HEK293 (cell line): ENCODE results near the gene CEPT1.

Experiments
- CTCF ChIA-PET: fragments of 350-600 bp; formaldehyde crosslinking; extraction: SDS; loops from one replicate; lab custom pipeline; 2021; ENCODE audit warnings: antibody characterized with exemption; lab: Yijun Ruan, JAX
- POLR2A ChIA-PET: fragments of 300-600 bp; formaldehyde crosslinking; extraction: SDS; loops from one replicate; lab custom pipeline; 2020; ENCODE audit warnings: antibody characterized with exemption, inconsistent platforms; lab: Yijun Ruan, JAX
- H3K27ac ChIP-seq: fragments of 200-500 bp; sonication (Bioruptor generic); 2 replicates; pipeline ENCODE4 v1.5.1; 2014; ENCODE audit warnings: low read depth, low read length, control low read depth, inconsistent platforms; ENCODE audit errors: extremely low read depth
- H3K36me3 ChIP-seq, 2 experiments: fragments of 200-500 bp in 1 of 2; sonication (Bioruptor generic) in 1 of 2; 1 replicate in 1 of 2; 2 replicates in 1 of 2; pipeline ENCODE4 v1.5.1; 2014 to 2017; ENCODE audit warnings: inconsistent platforms in 2 of 2, low read length in 2 of 2; ENCODE audit not compliant: control insufficient read depth in 2 of 2, insufficient read depth in 1 of 2
- H3K4me1 ChIP-seq: fragments of 200-500 bp; sonication (Bioruptor generic); 2 replicates; pipeline ENCODE4 v1.5.1; 2014; ENCODE audit warnings: mild to moderate bottlenecking, low read length, inconsistent platforms; ENCODE audit not compliant: control insufficient read depth, insufficient read depth
- H3K4me3 ChIP-seq: 2 replicates; pipeline ENCODE4 v1.5.1; 2011; ENCODE audit warnings: low read depth, mild to moderate bottlenecking, control low read depth, low read length, moderate library complexity
- H3K9me3 ChIP-seq: fragments of 200-500 bp; sonication (Bioruptor generic); 2 replicates; pipeline ENCODE4 v1.5.1; 2014; ENCODE audit warnings: low read depth, low read length, inconsistent platforms; ENCODE audit not compliant: control insufficient read depth, insufficient read depth
- ELK4 ChIP-seq: IDR thresholded peaks from 2 replicates; pipeline ENCODE4 v1.6.1; 2011; ENCODE audit warnings: mild to moderate bottlenecking, low read depth, low read length, borderline replicate concordance
- SCRT1 ChIP-seq: fragments of 450-650 bp; formaldehyde crosslinking; IDR thresholded peaks from 2 replicates; pipeline ENCODE4 v1.5.1; 2016; ENCODE audit warnings: missing biosample characterization, missing genetic modification characterization, borderline replicate concordance
- SCRT2 ChIP-seq: fragments of 450-650 bp; formaldehyde crosslinking; IDR thresholded peaks from 2 replicates; pipeline ENCODE4 v1.5.1; 2016; ENCODE audit warnings: missing biosample characterization, missing genetic modification characterization
- SP3 ChIP-seq: fragments of 450-650 bp; formaldehyde crosslinking; IDR thresholded peaks from 2 replicates; pipeline ENCODE4 v1.5.1; 2016; ENCODE audit warnings: missing biosample characterization, missing genetic modification characterization
- TSHZ1 ChIP-seq: fragments of 450-650 bp; formaldehyde crosslinking; IDR thresholded peaks from 2 replicates; pipeline ENCODE4 v1.5.1; 2016; ENCODE audit warnings: missing biosample characterization, missing genetic modification characterization, borderline replicate concordance
- ZBTB20 ChIP-seq: fragments of 450-650 bp; formaldehyde crosslinking; IDR thresholded peaks from 2 replicates; pipeline ENCODE4 v1.5.1; 2016; ENCODE audit warnings: missing biosample characterization, missing genetic modification characterization
- ZBTB48 ChIP-seq: fragments of 450-650 bp; formaldehyde crosslinking; IDR thresholded peaks from 2 replicates; pipeline ENCODE4 v1.5.1; 2016; ENCODE audit warnings: missing biosample characterization, missing genetic modification characterization
- ZFP3 ChIP-seq: fragments of 450-650 bp; formaldehyde crosslinking; IDR thresholded peaks from 2 replicates; pipeline ENCODE4 v1.5.1; 2016; ENCODE audit warnings: low read depth, missing biosample characterization, missing genetic modification characterization
- ZFP69B ChIP-seq: fragments of 450-650 bp; formaldehyde crosslinking; IDR thresholded peaks from 2 replicates; pipeline ENCODE4 v1.5.1; 2016; ENCODE audit warnings: missing biosample characterization, missing genetic modification characterization
- ZNF133 ChIP-seq: fragments of 450-650 bp; formaldehyde crosslinking; IDR thresholded peaks from 2 replicates; pipeline ENCODE4 v1.5.1; 2016; ENCODE audit warnings: missing biosample characterization, missing genetic modification characterization
- ZNF140 ChIP-seq: fragments of 450-650 bp; formaldehyde crosslinking; IDR thresholded peaks from 2 replicates; pipeline ENCODE4 v1.5.1; 2016; ENCODE audit warnings: missing biosample characterization, missing genetic modification characterization
- ZNF202 ChIP-seq: fragments of 450-650 bp; formaldehyde crosslinking; IDR thresholded peaks from 2 replicates; pipeline ENCODE4 v1.5.1; 2016; ENCODE audit warnings: missing biosample characterization, missing genetic modification characterization, borderline replicate concordance
- ZNF266 ChIP-seq: fragments of 450-650 bp; formaldehyde crosslinking; IDR thresholded peaks from 2 replicates; pipeline ENCODE4 v1.5.1; 2016; ENCODE audit warnings: missing biosample characterization, missing genetic modification characterization, low read depth
- ZNF544 ChIP-seq: fragments of 450-650 bp; formaldehyde crosslinking; IDR thresholded peaks from 2 replicates; pipeline ENCODE4 v1.5.0; 2017; ENCODE audit warnings: missing biosample characterization, missing genetic modification characterization
- ZNF600 ChIP-seq: fragments of 450-650 bp; formaldehyde crosslinking; IDR thresholded peaks from 2 replicates; pipeline ENCODE4 v1.5.1; 2016; ENCODE audit warnings: missing biosample characterization, missing genetic modification characterization
- ZNF629 ChIP-seq: fragments of 450-650 bp; formaldehyde crosslinking; IDR thresholded peaks from 2 replicates; pipeline ENCODE4 v1.5.1; 2017; ENCODE audit warnings: missing biosample characterization, missing genetic modification characterization
- ZNF664 ChIP-seq: fragments of 450-650 bp; formaldehyde crosslinking; IDR thresholded peaks from 2 replicates; pipeline ENCODE4 v1.5.1; 2016; ENCODE audit warnings: missing biosample characterization, missing genetic modification characterization
- ZNF785 ChIP-seq: fragments of 450-650 bp; formaldehyde crosslinking; IDR thresholded peaks from 2 replicates; pipeline ENCODE4 v1.5.1; 2016; ENCODE audit warnings: missing biosample characterization, missing genetic modification characterization
- TF ChIP-seq, protein P1 (sequence below): fragments of 450-650 bp; formaldehyde crosslinking; IDR thresholded peaks from 2 replicates; pipeline ENCODE4 v1.5.1; 2016; ENCODE audit warnings: missing biosample characterization, missing genetic modification characterization
- TF ChIP-seq, protein P2 (sequence below): fragments of 450-650 bp; formaldehyde crosslinking; IDR thresholded peaks from 2 replicates; pipeline ENCODE4 v1.5.1; 2017; ENCODE audit warnings: missing biosample characterization, mild to moderate bottlenecking, missing genetic modification characterization, moderate library complexity
- TF ChIP-seq, protein P3 (sequence below): fragments of 450-650 bp; formaldehyde crosslinking; IDR thresholded peaks from 2 replicates; pipeline ENCODE4 v1.5.1; 2017; ENCODE audit warnings: missing biosample characterization, missing genetic modification characterization
- TF ChIP-seq, protein P4 (sequence below): fragments of 450-650 bp; formaldehyde crosslinking; IDR thresholded peaks from 2 replicates; pipeline ENCODE4 v1.5.1; 2016; ENCODE audit warnings: missing biosample characterization, missing genetic modification characterization

CEPT1 gene

GRCh38 chr1:111162488-111162880, 22.5 kb downstream of the CEPT1 start:
- no peak for TF ChIP-seq ZNF544 (tag by site-specific recombination)
- TF ChIP-seq SCRT1 (tag by site-specific recombination), result no peak
- TF ChIP-seq, protein P1, sequence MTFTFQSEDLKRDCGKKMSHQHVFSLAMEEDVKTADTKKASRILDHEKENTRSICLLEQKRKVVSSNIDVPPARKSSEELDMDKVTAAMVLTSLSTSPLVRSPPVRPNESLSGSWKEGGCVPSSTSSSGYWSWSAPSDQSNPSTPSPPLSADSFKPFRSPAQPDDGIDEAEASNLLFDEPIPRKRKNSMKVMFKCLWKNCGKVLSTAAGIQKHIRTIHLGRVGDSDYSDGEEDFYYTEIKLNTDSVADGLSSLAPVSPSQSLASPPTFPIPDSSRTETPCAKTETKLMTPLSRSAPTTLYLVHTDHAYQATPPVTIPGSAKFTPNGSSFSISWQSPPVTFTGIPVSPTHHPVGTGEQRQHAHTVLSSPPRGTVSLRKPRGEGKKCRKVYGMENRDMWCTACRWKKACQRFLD (tag by site-specific recombination), result no peak
- TF ChIP-seq ZFP3 (tag by site-specific recombination), result no peak
- TF ChIP-seq, protein P2, sequence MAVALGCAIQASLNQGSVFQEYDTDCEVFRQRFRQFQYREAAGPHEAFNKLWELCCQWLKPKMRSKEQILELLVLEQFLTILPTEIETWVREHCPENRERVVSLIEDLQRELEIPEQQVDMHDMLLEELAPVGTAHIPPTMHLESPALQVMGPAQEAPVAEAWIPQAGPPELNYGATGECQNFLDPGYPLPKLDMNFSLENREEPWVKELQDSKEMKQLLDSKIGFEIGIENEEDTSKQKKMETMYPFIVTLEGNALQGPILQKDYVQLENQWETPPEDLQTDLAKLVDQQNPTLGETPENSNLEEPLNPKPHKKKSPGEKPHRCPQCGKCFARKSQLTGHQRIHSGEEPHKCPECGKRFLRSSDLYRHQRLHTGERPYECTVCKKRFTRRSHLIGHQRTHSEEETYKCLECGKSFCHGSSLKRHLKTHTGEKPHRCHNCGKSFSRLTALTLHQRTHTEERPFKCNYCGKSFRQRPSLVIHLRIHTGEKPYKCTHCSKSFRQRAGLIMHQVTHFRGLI, result no peak
- no peak for TF ChIP-seq ZNF133
- TF ChIP-seq, protein P3, sequence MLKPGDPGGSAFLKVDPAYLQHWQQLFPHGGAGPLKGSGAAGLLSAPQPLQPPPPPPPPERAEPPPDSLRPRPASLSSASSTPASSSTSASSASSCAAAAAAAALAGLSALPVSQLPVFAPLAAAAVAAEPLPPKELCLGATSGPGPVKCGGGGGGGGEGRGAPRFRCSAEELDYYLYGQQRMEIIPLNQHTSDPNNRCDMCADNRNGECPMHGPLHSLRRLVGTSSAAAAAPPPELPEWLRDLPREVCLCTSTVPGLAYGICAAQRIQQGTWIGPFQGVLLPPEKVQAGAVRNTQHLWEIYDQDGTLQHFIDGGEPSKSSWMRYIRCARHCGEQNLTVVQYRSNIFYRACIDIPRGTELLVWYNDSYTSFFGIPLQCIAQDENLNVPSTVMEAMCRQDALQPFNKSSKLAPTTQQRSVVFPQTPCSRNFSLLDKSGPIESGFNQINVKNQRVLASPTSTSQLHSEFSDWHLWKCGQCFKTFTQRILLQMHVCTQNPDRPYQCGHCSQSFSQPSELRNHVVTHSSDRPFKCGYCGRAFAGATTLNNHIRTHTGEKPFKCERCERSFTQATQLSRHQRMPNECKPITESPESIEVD (tag by site-specific recombination), result no peak
- CTCF ChIA-PET, result interaction anchor here (1.6 kb wide), 1 partner anchor 27 kb away, joined by 6 read pairs; no protein-coding TSS in a partner anchor
- Histone ChIP-seq H3K4me1 (no peaks in the 10 kb centered on the region), H3K4me3 (no peak overlapping the region), H3K36me3 (peaks cover 4 to 21% of the 10 kb centered on the region in 2 experiments), H3K9me3 (no peaks in the 10 kb centered on the region), H3K27ac (no peak overlapping the region)
- POLR2A ChIA-PET, result no interaction called here

DNA sequence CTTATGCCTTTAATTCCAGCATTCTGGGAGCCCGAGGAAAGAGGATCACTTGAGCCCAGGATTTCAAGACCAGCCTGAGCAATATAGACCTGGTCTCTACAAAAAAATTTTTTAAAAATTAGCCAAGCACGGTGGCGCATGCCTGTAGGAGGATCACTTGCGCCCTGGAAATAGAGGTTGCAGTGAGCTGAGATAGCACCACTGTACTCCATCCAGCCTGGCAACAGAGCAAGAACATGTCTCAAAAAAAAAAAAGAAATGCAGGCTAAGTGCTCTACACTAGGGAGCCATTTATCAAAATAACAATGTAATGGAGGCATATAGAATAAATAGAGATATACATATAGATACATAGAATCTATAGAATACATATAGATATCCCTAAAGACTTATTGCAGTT, 23.3 kb downstream of the CEPT1 start:
- no peaks in the 10 kb centered on the region for H3K9me3 ChIP-seq
- ChIA-PET POLR2A (no interaction called here), CTCF (interaction anchor here (1.6 kb wide), 1 partner anchor 26 kb away, joined by 6 read pairs; no protein-coding TSS in a partner anchor)
- H3K4me3 ChIP-seq, result no peak overlapping the region
- peaks cover 12 to 29% of the 10 kb centered on the region in 2 experiments for H3K36me3 ChIP-seq
- no peak for TF ChIP-seq ZNF140 (tag by site-specific recombination)
- TF ChIP-seq, protein P4, sequence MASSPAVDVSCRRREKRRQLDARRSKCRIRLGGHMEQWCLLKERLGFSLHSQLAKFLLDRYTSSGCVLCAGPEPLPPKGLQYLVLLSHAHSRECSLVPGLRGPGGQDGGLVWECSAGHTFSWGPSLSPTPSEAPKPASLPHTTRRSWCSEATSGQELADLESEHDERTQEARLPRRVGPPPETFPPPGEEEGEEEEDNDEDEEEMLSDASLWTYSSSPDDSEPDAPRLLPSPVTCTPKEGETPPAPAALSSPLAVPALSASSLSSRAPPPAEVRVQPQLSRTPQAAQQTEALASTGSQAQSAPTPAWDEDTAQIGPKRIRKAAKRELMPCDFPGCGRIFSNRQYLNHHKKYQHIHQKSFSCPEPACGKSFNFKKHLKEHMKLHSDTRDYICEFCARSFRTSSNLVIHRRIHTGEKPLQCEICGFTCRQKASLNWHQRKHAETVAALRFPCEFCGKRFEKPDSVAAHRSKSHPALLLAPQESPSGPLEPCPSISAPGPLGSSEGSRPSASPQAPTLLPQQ, result no peak
- TF ChIP-seq, all 188 proteins: peak for 0
- H3K4me1 ChIP-seq, result no peaks in the 10 kb centered on the region
- no peak overlapping the region for H3K27ac ChIP-seq

GRCh38 chr1:111164151-111164550, 24.1 kb downstream of the CEPT1 start:
- H3K9me3 ChIP-seq, result no peaks in the 10 kb centered on the region
- ChIA-PET POLR2A (interaction anchor here (0.5 kb wide), 1 partner anchor 49 kb away, joined by 6 read pairs; no protein-coding TSS in a partner anchor), CTCF (no interaction called here)
- no peaks in the 10 kb centered on the region for H3K4me1 ChIP-seq
- H3K36me3 ChIP-seq, result peaks cover 14 to 35% of the 10 kb centered on the region in 2 experiments
- no peak overlapping the region for H3K4me3 ChIP-seq
- no peak overlapping the region for H3K27ac ChIP-seq
- TF ChIP-seq ZFP69B (tag by site-specific recombination) (no peak), ZBTB20 (tag by site-specific recombination) (no peak), ZBTB48 (tag by site-specific recombination) (no peak), ZNF600 (no peak), ZNF202 (tag by site-specific recombination) (no peak), SCRT2 (no peak), ZNF544 (tag by site-specific recombination) (no peak), ZNF785 (tag by site-specific recombination) (no peak), ELK4 (no peak), ZNF629 (tag by site-specific recombination) (no peak), TSHZ1 (tag by site-specific recombination) (no peak), ZNF664 (tag by site-specific recombination) (no peak), ZNF266 (tag by site-specific recombination) (no peak), SP3 (tag by site-specific recombination) (no peak)
